Endodermal cell (in vitro differentiated cells): Measurements from ENCODE around the gene ZMYM1. TPM values are rescaled to one million over a fixed set of nuclear protein-coding genes. Genes with fewer than 3 reads are reported as not detected.

Source experiments
- DNase-seq: peaks from one replicate; pipeline ENCODE4 v3.0.0-alpha.2; 2017
- H3K27ac ChIP-seq: 2 replicates; pipeline ENCODE4 v1.5.1; 2013; ENCODE audit warnings: mild to moderate bottlenecking, low read depth, low read length, moderate library complexity
- H3K27me3 ChIP-seq: 2 replicates; pipeline ENCODE4 v1.6.1; 2013; ENCODE audit warnings: mild to moderate bottlenecking, low read length, moderate library complexity; ENCODE audit not compliant: insufficient read depth, control insufficient read depth, poor library complexity, severe bottlenecking
- H3K36me3 ChIP-seq: 2 replicates; pipeline ENCODE4 v1.7.0; 2013; ENCODE audit warnings: mild to moderate bottlenecking, low read length, moderate library complexity; ENCODE audit not compliant: control insufficient read depth, insufficient read depth
- H3K4me1 ChIP-seq: one replicate; pipeline ENCODE4 v1.7.0; 2013; ENCODE audit warnings: low read length; ENCODE audit not compliant: control insufficient read depth, insufficient read depth
- H3K4me3 ChIP-seq: 2 replicates; pipeline ENCODE4 v1.5.1; 2013; ENCODE audit warnings: mild to moderate bottlenecking, low read length, moderate library complexity
- H3K9ac ChIP-seq: 2 replicates; pipeline ENCODE4 v1.6.1; 2013; ENCODE audit warnings: mild to moderate bottlenecking, low read length, moderate library complexity; ENCODE audit not compliant: poor library complexity, severe bottlenecking; ENCODE audit errors: extremely low read depth
- H3K9me3 ChIP-seq: 2 replicates; pipeline ENCODE4 v1.6.1; 2013; ENCODE audit warnings: mild to moderate bottlenecking, low read length, moderate library complexity; ENCODE audit not compliant: control insufficient read depth
- H3K27ac Mint-ChIP-seq: 2 replicates; pipeline ENCODE4 v1.8.0; 2020; ENCODE audit warnings: mixed read lengths
- H3K27me3 Mint-ChIP-seq: 2 replicates; pipeline ENCODE4 v1.8.0; 2021; ENCODE audit warnings: mild to moderate bottlenecking, mixed read lengths; ENCODE audit not compliant: insufficient read depth
- H3K36me3 Mint-ChIP-seq: 2 replicates; pipeline ENCODE4 v1.8.0; 2020; ENCODE audit warnings: low read depth, mixed read lengths
- H3K4me1 Mint-ChIP-seq: 2 replicates; pipeline ENCODE4 v1.8.0; 2020; ENCODE audit warnings: mixed read lengths
- H3K4me3 Mint-ChIP-seq: 2 replicates; pipeline ENCODE4 v1.8.0; 2020; ENCODE audit warnings: mild to moderate bottlenecking, moderate library complexity, mixed read lengths
- H3K9me3 Mint-ChIP-seq: 2 replicates; pipeline ENCODE4 v1.8.0; 2020; ENCODE audit warnings: mild to moderate bottlenecking, mixed read lengths
- CTCF ChIP-seq: fragments of 200-600 bp; sonication (generic); conservative IDR thresholded peaks from 2 replicates; pipeline ENCODE4 v1.5.0; 2021; ENCODE audit warnings: antibody characterized with exemption, mild to moderate bottlenecking
- WGBS, 2 experiments: methylation state at CpG; one replicate each; pipeline versions ENCODE4 v1.1.5 to v1.1.7; 2013; ENCODE audit warnings: missing lambda C conversion rate in 2 of 2, mixed read lengths in 1 of 2; ENCODE audit not compliant: insufficient coverage in 1 of 2, insufficient read length in 1 of 2; 5-methylcytosine and 5-hydroxymethylcytosine counted together
- total RNA-seq, 2 donors: library from RNA; stranded (reverse); fragmentation: NEBNext Ultra II Directional in 1 of 2; extraction: Animal tissue kit (Norgen Biotek cat#: 25700) in 1 of 2; gene quantifications; 2 replicates in 1 of 2; 3 replicates in 1 of 2; pipeline ENCODE4 v1.2.1, GENCODE V29; 2021

ZMYM1 gene
- total RNA-seq, 2 donors from 2014 or later = 43.1 to 58.5 TPM

GRCh38 chr1:35043498-35043897 is 35.7 kb upstream of the ZMYM1 start:
- WGBS, 2 experiments = 82 to 94% methylated on average over 3 of the region's 3 CpGs
- no peaks in the 10 kb centered on the region for H3K9me3 ChIP-seq
- no peaks in the 10 kb centered on the region for H3K9me3 Mint-ChIP-seq
- H3K4me3 Mint-ChIP-seq = no peak overlapping the region
- no peak for DNase-seq
- no peaks in the 10 kb centered on the region for H3K36me3 Mint-ChIP-seq
- peaks cover 8% of the 10 kb centered on the region for H3K27me3 Mint-ChIP-seq
- H3K36me3 ChIP-seq = no peaks in the 10 kb centered on the region
- no peaks in the 10 kb centered on the region for H3K4me1 Mint-ChIP-seq
- no peak overlapping the region for H3K4me3 ChIP-seq
- no peak overlapping the region for H3K27ac ChIP-seq
- no peaks in the 10 kb centered on the region for H3K4me1 ChIP-seq
- no peak overlapping the region for H3K9ac ChIP-seq
- TF ChIP-seq CTCF = no peak
- no peaks in the 10 kb centered on the region for H3K27me3 ChIP-seq
- H3K27ac Mint-ChIP-seq = no peak overlapping the region

DNA sequence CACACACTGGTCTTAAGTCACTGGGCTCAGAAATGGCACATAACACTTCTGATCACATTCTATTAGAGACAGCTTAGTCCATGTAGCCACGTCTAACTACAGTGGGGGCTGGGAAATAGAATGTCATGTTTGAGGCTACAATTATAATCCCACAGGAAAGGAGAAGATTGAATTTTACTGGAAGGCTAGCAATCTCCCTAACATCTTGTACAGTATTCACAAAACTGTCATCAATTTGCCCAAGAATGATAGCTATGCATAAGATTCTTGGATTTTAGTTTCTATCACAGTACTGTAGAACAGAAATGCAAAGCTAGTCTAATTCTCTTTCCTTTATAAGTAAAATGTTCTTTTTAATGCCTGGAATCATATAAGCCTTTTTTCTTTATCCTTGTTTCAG is 34.8 kb upstream of the ZMYM1 start:
- no peak for TF ChIP-seq CTCF

GRCh38 chr1:35046730-35047129 is 32.5 kb upstream of the ZMYM1 start:
- H3K27ac ChIP-seq = no peak overlapping the region
- no peak overlapping the region for H3K4me3 Mint-ChIP-seq
- no peaks in the 10 kb centered on the region for H3K36me3 ChIP-seq

More for the DNA sequence above, 34.8 kb upstream of the ZMYM1 start:
- no peak overlapping the region for H3K9ac ChIP-seq
- H3K4me1 ChIP-seq = no peaks in the 10 kb centered on the region
- H3K27me3 ChIP-seq = no peaks in the 10 kb centered on the region
- H3K4me3 ChIP-seq = no peak overlapping the region
- H3K4me3 Mint-ChIP-seq = no peak overlapping the region
- no peak for DNase-seq
- WGBS, 2 experiments = 61% methylated on average over 1 of the region's 1 CpG; no CpG with 5 or more reads in 1 of the 2 experiments
- H3K9me3 Mint-ChIP-seq = no peaks in the 10 kb centered on the region
- H3K27ac ChIP-seq = no peak overlapping the region
- no peaks in the 10 kb centered on the region for H3K9me3 ChIP-seq
- H3K27me3 Mint-ChIP-seq = peaks cover 6% of the 10 kb centered on the region
- H3K27ac Mint-ChIP-seq = no peak overlapping the region
- H3K36me3 ChIP-seq = no peaks in the 10 kb centered on the region
- H3K4me1 Mint-ChIP-seq = no peaks in the 10 kb centered on the region
- no peaks in the 10 kb centered on the region for H3K36me3 Mint-ChIP-seq

More at GRCh38 chr1:35046730-35047129, 32.5 kb upstream of the ZMYM1 start:
- Histone ChIP-seq H3K27me3 (no peaks in the 10 kb centered on the region), H3K9me3 (no peaks in the 10 kb centered on the region), H3K4me3 (no peak overlapping the region), H3K4me1 (no peaks in the 10 kb centered on the region), H3K9ac (no peak overlapping the region)
- Mint-ChIP-seq H3K4me1 (no peaks in the 10 kb centered on the region), H3K27me3 (peaks cover 7% of the 10 kb centered on the region), H3K27ac (no peak overlapping the region), H3K36me3 (no peaks in the 10 kb centered on the region), H3K9me3 (no peaks in the 10 kb centered on the region)
- TF ChIP-seq CTCF = no peak
- 90 to 100% methylated on average over 5 of the region's 5 CpGs for WGBS, 2 experiments
- DNase-seq = no peak
